HFF-Myc (cell line): ENCODE results near the gene BDH1.

Experiments
- DNase-seq: peaks from one replicate; pipeline ENCODE4 v3.0.0-alpha.2; 2011; ENCODE audit warnings: low read depth; ENCODE audit errors: extremely low read depth
- H3K4me3 ChIP-seq: replicated peaks from 2 replicates; pipeline ENCODE4 v1.5.1; 2011; ENCODE audit warnings: low read depth, mild to moderate bottlenecking, control low read depth, low read length
- TF ChIP-seq, protein P1 (sequence below): IDR thresholded peaks from 2 replicates; pipeline ENCODE4 v1.5.1; 2012; ENCODE audit warnings: mild to moderate bottlenecking, low read depth, low read length, control low read depth; ENCODE audit errors: missing control alignments

BDH1 gene

DNA sequence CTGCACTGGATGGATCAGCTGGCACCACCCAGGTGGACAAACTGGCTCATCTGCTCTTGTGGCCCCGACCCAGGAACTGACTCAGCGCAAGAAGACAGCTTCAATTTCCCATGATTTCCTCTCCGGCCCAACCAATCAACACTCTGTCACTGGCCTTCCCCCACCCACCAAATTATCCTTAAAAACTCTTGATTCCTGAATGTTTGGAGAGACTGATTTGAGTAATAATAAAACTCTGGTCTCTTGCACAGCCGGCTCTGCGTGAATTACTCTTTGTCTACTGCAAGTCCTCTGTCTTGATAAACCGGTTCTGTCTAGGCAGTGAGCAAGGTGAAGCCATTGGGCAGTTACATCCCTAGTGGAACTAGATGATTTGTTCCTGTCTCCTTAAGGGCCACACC lies 16.1 kb downstream of the BDH1 start:
- TF ChIP-seq, protein P1, sequence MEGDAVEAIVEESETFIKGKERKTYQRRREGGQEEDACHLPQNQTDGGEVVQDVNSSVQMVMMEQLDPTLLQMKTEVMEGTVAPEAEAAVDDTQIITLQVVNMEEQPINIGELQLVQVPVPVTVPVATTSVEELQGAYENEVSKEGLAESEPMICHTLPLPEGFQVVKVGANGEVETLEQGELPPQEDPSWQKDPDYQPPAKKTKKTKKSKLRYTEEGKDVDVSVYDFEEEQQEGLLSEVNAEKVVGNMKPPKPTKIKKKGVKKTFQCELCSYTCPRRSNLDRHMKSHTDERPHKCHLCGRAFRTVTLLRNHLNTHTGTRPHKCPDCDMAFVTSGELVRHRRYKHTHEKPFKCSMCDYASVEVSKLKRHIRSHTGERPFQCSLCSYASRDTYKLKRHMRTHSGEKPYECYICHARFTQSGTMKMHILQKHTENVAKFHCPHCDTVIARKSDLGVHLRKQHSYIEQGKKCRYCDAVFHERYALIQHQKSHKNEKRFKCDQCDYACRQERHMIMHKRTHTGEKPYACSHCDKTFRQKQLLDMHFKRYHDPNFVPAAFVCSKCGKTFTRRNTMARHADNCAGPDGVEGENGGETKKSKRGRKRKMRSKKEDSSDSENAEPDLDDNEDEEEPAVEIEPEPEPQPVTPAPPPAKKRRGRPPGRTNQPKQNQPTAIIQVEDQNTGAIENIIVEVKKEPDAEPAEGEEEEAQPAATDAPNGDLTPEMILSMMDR, result no peak
- no peak for DNase-seq
- H3K4me3 ChIP-seq, result no peak overlapping the region

DNA sequence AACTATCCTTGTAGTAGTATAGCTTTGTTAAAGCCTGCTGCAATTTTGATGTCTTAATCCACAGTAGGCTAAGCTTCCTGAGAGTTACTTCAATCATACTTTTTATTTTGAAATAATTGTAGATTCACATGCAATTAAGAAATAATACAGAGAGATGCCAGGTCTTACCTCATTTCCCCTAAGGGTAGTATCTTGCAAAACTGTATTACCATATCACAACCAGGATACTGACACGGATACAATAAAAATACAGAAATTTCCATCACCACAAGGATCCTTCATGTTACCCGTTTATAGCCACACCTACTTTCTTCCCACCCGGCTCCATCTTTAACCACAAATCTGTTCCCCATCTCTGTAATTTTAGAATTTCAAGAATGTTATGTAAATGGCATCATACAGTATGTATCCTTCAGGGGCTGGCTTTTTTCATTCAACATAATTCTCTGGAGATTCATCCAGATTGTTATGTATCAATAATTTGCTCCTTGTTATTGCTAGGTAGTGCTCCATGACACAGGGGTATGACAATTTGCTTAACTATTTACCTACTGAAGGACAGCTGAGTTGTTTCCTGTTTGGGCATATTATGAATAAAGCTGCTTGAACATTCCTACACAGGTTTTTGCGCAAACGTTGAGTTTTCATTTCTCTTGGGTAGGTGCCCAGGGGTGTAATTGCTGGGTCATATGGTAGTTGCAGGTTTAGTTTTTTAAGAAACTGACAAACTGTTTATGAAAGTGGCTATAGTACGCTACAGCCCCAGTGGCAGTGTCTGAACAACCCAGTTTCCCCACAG lies 21.6 kb downstream of the BDH1 start:
- TF ChIP-seq, protein P1, result no peak
- no peak for DNase-seq
- H3K4me3 ChIP-seq, result no peak overlapping the region

- TF ChIP-seq, protein P1, result no peak
- H3K4me3 ChIP-seq, result no peak overlapping the region
- no peak for DNase-seq
These were observed 22.4 kb downstream of the BDH1 start for GRCh38 chr3:197533396-197533795.

GRCh38 chr3:197532388-197532787 lies 23.4 kb downstream of the BDH1 start:
- DNase-seq, result no peak
- TF ChIP-seq, protein P1, result no peak

DNA sequence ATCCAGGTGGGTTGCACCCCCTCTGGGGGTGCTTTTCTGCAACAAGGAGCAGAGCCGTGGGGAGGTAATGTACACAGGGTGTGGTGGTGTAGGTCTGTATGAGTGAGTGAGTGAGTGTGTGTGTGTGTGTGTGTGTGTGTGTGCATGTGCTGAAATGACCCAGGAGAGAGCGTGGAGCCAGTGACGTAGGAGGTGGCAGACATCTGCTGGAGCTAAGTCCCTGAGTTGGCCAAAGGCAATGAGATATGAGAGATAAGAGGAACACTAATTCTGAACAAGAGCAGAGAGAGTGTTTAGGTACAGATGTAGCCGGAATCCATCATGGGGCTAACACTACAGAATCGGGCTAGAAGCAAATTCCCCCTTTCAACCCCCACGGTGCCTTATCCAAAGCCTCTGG lies 27.6 kb downstream of the BDH1 start:
- H3K4me3 ChIP-seq, result no peak overlapping the region
- TF ChIP-seq, protein P1, result no peak
- no peak for DNase-seq

More at GRCh38 chr3:197532388-197532787, 23.4 kb downstream of the BDH1 start:
- H3K4me3 ChIP-seq, result no peak overlapping the region

- no peak overlapping the region for H3K4me3 ChIP-seq
- DNase-seq, result no peak
- TF ChIP-seq, protein P1, result no peak
These were observed 28.2 kb downstream of the BDH1 start for GRCh38 chr3:197527569-197527968.
